ENCODE measurements around the gene IGFBP4. TPM values are rescaled to one million over a fixed set of nuclear protein-coding genes. Genes with fewer than 3 reads are reported as not detected.
A peak's percentile ranks its signal among the peaks of the same experiment; 100 is the strongest.

The IGFBP4 gene
- total and polyA plus RNA-seq, 10 of the 15 experiments (the other 5 are each of a cell fraction or from before 2014, with no cell fraction given): 2.4 to 22.3 (median 6.6) TPM

DNA sequence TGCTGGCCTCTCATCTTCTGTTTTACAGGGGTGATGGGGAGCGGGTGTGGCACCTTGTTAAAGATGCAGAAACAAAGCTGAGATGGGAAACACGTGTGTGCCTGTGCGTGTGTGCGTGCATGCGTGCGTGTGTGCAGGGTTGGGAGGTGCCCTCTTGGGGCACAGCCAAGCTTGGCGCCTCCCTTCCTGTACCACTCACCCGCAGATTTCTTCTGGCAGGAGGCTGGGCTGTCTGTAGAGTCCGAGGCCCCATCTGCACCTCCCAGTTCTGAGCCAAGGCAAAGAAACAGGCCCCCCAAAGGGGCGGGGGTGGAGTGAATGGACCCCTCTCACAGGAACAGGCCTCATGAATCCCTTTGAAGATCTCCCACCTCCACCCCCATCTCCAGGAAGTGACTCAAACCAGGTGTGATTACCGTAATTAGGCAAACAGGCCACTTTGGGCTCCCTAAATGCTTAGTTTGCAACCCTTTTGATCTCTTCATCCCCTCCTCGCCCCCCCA is 37.3 kb downstream of the IGFBP4 start (continued):
- TF ChIP-seq CEBPB (IDR thresholded peaks at IDR 0.05; ENCODE audit: borderline replicate concordance in 1 of 2, low read depth in 2 of 2, low read length in 2 of 2) (no peak), RELA (IDR thresholded peaks at IDR 0.05; ENCODE audit: borderline replicate concordance, partially characterized antibody) (no peak), DPF2 (IDR thresholded peaks at IDR 0.05) (peak; percentile 87; the same call in 1 of the 2 replicates), ZNF207 (IDR thresholded peaks at IDR 0.05; ENCODE audit: borderline replicate concordance) (no peak; the same call in 1 of the 2 replicates), KAT2A (conservative IDR thresholded peaks at IDR 0.05; ENCODE audit: control insufficient read depth, low read depth, low read length) (no peak), NFXL1 (IDR thresholded peaks at IDR 0.05; ENCODE audit: borderline replicate concordance) (no peak), NFYA (IDR thresholded peaks at IDR 0.05; ENCODE audit: borderline replicate concordance, low read depth, low read length) (no peak), TAF1 (IDR thresholded peaks at IDR 0.05; ENCODE audit: borderline replicate concordance, low read depth, low read length) (no peak), SRF (IDR thresholded peaks at IDR 0.05; ENCODE audit: low read depth in 2 of 2, low read length in 2 of 2) (0 out of 4 replicates have a peak, but pooled peaks of 1 of the 2 experiments have one; percentile 40), SUZ12 (IDR thresholded peaks at IDR 0.05; ENCODE audit: unreplicated experiment) (no peak), SREBF2 (IDR thresholded peaks at IDR 0.05; ENCODE audit: low read length) (no peak), PAX8 (IDR thresholded peaks at IDR 0.05) (no peak), FOXM1 (IDR thresholded peaks at IDR 0.05; ENCODE audit: low read depth, low read length) (no peak)
- TF ChIP-seq, protein P1, sequence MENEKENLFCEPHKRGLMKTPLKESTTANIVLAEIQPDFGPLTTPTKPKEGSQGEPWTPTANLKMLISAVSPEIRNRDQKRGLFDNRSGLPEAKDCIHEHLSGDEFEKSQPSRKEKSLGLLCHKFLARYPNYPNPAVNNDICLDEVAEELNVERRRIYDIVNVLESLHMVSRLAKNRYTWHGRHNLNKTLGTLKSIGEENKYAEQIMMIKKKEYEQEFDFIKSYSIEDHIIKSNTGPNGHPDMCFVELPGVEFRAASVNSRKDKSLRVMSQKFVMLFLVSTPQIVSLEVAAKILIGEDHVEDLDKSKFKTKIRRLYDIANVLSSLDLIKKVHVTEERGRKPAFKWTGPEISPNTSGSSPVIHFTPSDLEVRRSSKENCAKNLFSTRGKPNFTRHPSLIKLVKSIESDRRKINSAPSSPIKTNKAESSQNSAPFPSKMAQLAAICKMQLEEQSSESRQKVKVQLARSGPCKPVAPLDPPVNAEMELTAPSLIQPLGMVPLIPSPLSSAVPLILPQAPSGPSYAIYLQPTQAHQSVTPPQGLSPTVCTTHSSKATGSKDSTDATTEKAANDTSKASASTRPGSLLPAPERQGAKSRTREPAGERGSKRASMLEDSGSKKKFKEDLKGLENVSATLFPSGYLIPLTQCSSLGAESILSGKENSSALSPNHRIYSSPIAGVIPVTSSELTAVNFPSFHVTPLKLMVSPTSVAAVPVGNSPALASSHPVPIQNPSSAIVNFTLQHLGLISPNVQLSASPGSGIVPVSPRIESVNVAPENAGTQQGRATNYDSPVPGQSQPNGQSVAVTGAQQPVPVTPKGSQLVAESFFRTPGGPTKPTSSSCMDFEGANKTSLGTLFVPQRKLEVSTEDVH (IDR thresholded peaks at IDR 0.05; ENCODE audit: low read depth, partially characterized antibody): no peak
- TF ChIP-seq, protein P2, sequence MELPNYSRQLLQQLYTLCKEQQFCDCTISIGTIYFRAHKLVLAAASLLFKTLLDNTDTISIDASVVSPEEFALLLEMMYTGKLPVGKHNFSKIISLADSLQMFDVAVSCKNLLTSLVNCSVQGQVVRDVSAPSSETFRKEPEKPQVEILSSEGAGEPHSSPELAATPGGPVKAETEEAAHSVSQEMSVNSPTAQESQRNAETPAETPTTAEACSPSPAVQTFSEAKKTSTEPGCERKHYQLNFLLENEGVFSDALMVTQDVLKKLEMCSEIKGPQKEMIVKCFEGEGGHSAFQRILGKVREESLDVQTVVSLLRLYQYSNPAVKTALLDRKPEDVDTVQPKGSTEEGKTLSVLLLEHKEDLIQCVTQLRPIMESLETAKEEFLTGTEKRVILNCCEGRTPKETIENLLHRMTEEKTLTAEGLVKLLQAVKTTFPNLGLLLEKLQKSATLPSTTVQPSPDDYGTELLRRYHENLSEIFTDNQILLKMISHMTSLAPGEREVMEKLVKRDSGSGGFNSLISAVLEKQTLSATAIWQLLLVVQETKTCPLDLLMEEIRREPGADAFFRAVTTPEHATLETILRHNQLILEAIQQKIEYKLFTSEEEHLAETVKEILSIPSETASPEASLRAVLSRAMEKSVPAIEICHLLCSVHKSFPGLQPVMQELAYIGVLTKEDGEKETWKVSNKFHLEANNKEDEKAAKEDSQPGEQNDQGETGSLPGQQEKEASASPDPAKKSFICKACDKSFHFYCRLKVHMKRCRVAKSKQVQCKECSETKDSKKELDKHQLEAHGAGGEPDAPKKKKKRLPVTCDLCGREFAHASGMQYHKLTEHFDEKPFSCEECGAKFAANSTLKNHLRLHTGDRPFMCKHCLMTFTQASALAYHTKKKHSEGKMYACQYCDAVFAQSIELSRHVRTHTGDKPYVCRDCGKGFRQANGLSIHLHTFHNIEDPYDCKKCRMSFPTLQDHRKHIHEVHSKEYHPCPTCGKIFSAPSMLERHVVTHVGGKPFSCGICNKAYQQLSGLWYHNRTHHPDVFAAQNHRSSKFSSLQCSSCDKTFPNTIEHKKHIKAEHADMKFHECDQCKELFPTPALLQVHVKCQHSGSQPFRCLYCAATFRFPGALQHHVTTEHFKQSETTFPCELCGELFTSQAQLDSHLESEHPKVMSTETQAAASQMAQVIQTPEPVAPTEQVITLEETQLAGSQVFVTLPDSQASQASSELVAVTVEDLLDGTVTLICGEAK (IDR thresholded peaks at IDR 0.05; ENCODE audit: borderline replicate concordance): no peak
- TF ChIP-seq, protein P3, sequence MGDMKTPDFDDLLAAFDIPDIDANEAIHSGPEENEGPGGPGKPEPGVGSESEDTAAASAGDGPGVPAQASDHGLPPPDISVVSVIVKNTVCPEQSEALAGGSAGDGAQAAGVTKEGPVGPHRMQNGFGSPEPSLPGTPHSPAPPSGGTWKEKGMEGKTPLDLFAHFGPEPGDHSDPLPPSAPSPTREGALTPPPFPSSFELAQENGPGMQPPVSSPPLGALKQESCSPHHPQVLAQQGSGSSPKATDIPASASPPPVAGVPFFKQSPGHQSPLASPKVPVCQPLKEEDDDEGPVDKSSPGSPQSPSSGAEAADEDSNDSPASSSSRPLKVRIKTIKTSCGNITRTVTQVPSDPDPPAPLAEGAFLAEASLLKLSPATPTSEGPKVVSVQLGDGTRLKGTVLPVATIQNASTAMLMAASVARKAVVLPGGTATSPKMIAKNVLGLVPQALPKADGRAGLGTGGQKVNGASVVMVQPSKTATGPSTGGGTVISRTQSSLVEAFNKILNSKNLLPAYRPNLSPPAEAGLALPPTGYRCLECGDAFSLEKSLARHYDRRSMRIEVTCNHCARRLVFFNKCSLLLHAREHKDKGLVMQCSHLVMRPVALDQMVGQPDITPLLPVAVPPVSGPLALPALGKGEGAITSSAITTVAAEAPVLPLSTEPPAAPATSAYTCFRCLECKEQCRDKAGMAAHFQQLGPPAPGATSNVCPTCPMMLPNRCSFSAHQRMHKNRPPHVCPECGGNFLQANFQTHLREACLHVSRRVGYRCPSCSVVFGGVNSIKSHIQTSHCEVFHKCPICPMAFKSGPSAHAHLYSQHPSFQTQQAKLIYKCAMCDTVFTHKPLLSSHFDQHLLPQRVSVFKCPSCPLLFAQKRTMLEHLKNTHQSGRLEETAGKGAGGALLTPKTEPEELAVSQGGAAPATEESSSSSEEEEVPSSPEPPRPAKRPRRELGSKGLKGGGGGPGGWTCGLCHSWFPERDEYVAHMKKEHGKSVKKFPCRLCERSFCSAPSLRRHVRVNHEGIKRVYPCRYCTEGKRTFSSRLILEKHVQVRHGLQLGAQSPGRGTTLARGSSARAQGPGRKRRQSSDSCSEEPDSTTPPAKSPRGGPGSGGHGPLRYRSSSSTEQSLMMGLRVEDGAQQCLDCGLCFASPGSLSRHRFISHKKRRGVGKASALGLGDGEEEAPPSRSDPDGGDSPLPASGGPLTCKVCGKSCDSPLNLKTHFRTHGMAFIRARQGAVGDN (IDR thresholded peaks at IDR 0.05): peak; percentile 75
- TF ChIP-seq, protein P4, sequence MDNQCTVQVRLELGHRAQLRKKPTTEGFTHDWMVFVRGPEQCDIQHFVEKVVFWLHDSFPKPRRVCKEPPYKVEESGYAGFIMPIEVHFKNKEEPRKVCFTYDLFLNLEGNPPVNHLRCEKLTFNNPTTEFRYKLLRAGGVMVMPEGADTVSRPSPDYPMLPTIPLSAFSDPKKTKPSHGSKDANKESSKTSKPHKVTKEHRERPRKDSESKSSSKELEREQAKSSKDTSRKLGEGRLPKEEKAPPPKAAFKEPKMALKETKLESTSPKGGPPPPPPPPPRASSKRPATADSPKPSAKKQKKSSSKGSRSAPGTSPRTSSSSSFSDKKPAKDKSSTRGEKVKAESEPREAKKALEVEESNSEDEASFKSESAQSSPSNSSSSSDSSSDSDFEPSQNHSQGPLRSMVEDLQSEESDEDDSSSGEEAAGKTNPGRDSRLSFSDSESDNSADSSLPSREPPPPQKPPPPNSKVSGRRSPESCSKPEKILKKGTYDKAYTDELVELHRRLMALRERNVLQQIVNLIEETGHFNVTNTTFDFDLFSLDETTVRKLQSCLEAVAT (IDR thresholded peaks at IDR 0.05): no peak
